Calu3 (cell line): ENCODE measurements around the gene CCDC174. TPM values are rescaled to one million over a fixed set of nuclear protein-coding genes. Genes with fewer than 3 reads are reported as not detected.

ENCODE experiments used
- BruUV-seq: library from RNA; stranded (reverse); fragments of 400-500 nt; replicated peaks from 2 replicates; lab custom pipeline; 2021; lab: Mats Ljungman, UMichigan
- CTCF ChIA-PET: fragments of 300-600 bp; sonication (Branson Sonifier 250); formaldehyde crosslinking; loops from one replicate; lab custom pipeline; 2022; ENCODE audit warnings: antibody characterized with exemption; lab: Charles Lee
- DNase-seq: peaks from one replicate; pipeline ENCODE4 v3.0.0; 2022
- H3K27ac Mint-ChIP-seq: one replicate; pipeline ENCODE4 v1.8.0; 2022; ENCODE audit warnings: mixed read lengths; ENCODE audit not compliant: unreplicated experiment
- H3K27me3 Mint-ChIP-seq: one replicate; pipeline ENCODE4 v1.8.0; 2022; ENCODE audit warnings: mixed read lengths; ENCODE audit not compliant: unreplicated experiment
- H3K36me3 Mint-ChIP-seq: one replicate; pipeline ENCODE4 v1.8.0; 2022; ENCODE audit warnings: mild to moderate bottlenecking, moderate library complexity, mixed read lengths; ENCODE audit not compliant: insufficient read depth, unreplicated experiment
- H3K4me1 Mint-ChIP-seq: one replicate; pipeline ENCODE4 v1.8.0; 2022; ENCODE audit warnings: mild to moderate bottlenecking, low read depth, mixed read lengths; ENCODE audit not compliant: unreplicated experiment
- H3K4me3 Mint-ChIP-seq: one replicate; pipeline ENCODE4 v1.8.0; 2022; ENCODE audit warnings: mild to moderate bottlenecking, low read depth, moderate library complexity, mixed read lengths; ENCODE audit not compliant: unreplicated experiment
- H3K9me3 Mint-ChIP-seq: one replicate; pipeline ENCODE4 v1.8.0; 2022; ENCODE audit warnings: low read depth, mixed read lengths; ENCODE audit not compliant: unreplicated experiment
- CTCF ChIP-seq: fragments of 200-600 bp; IDR thresholded peaks from one replicate; pipeline ENCODE4 v1.8.0; 2022; ENCODE audit warnings: antibody characterized with exemption; ENCODE audit not compliant: unreplicated experiment
- intact Hi-C: fragments of 100-400 bp; cut with micrococcal nuclease; formaldehyde crosslinking; loops from one replicate; pipeline ENCODE4 v1.10.0; 2022; ENCODE audit not compliant: unreplicated experiment
- total RNA-seq: library from RNA; stranded (reverse); gene quantifications from 2 replicates; pipeline ENCODE4 v1.2.3, GENCODE V29; 2022

CCDC174 gene
- total RNA-seq, 1 experiment from 2014 or later: 17.9 TPM

GRCh38 chr3:14664170-14664569, 12.6 kb downstream of the CCDC174 start:
- CTCF ChIA-PET: no interaction called here
- H3K36me3 Mint-ChIP-seq: peaks cover 59% of the 10 kb centered on the region

GRCh38 chr3:14672588-14672987, 21.0 kb downstream of the CCDC174 start:
- no peak for DNase-seq
- Mint-ChIP-seq H3K36me3 (peaks cover 32% of the 10 kb centered on the region), H3K27me3 (no peaks in the 10 kb centered on the region), H3K4me3 (no peak overlapping the region), H3K27ac (no peak overlapping the region), H3K9me3 (no peaks in the 10 kb centered on the region), H3K4me1 (no peaks in the 10 kb centered on the region)
- CTCF ChIA-PET: interaction anchor here (0.6 to 2.5 kb wide), 2 partner anchors 52 to 249 kb away, joined by 4 to 22 read pairs; no protein-coding TSS in a partner anchor
- TF ChIP-seq CTCF: no peak
- BruUV-seq: no TSS peak
- intact Hi-C loops: loop anchor here (2.0 kb wide), 1 partner anchor 108 kb away; no protein-coding TSS in a partner anchor

More at GRCh38 chr3:14664170-14664569, 12.6 kb downstream of the CCDC174 start:
- Mint-ChIP-seq H3K4me3 (no peak overlapping the region), H3K27me3 (no peaks in the 10 kb centered on the region), H3K4me1 (no peaks in the 10 kb centered on the region), H3K27ac (no peak overlapping the region), H3K9me3 (no peaks in the 10 kb centered on the region)
- TF ChIP-seq CTCF: no peak
- intact Hi-C loops: no loop called here
- no TSS peak for BruUV-seq
- DNase-seq: no peak

GRCh38 chr3:14674841-14675240, 23.3 kb downstream of the CCDC174 start, which contains the start of gene C3orf20:
Gene C3orf20 (plus strand): TSS chr3:14675141. CDS start chr3:14682714, 7,573 bp downstream.
- no peak for DNase-seq
- H3K4me3 Mint-ChIP-seq: no peak within 1 kb of the TSS

GRCh38 chr3:14676881-14677280, 25.3 kb downstream of the CCDC174 start:
- CTCF ChIA-PET: no interaction called here
- H3K36me3 Mint-ChIP-seq: peaks cover 10% of the 10 kb centered on the region

More at GRCh38 chr3:14674841-14675240, 23.3 kb downstream of the CCDC174 start, which contains the start of gene C3orf20:
- TSS peak; percentile 9 for BruUV-seq
- no peak within 1 kb of the TSS for H3K27ac Mint-ChIP-seq
- no peaks in the 10 kb centered on the region for H3K27me3 Mint-ChIP-seq
- no peaks in the 10 kb centered on the region for H3K4me1 Mint-ChIP-seq
- intact Hi-C loops: no loop called here
- no peak for TF ChIP-seq CTCF
- no peaks in the 10 kb centered on the region for H3K9me3 Mint-ChIP-seq
- CTCF ChIA-PET: interaction anchor here (0.7 kb wide), 1 partner anchor 132 kb away, joined by 3 read pairs; no protein-coding TSS in a partner anchor
- peaks cover 23% of the 10 kb centered on the region for H3K36me3 Mint-ChIP-seq

More at GRCh38 chr3:14676881-14677280, 25.3 kb downstream of the CCDC174 start:
- no peak overlapping the region for H3K4me3 Mint-ChIP-seq
- no peaks in the 10 kb centered on the region for H3K27me3 Mint-ChIP-seq
- no peaks in the 10 kb centered on the region for H3K9me3 Mint-ChIP-seq
- no peaks in the 10 kb centered on the region for H3K4me1 Mint-ChIP-seq
- no peak for DNase-seq
- intact Hi-C loops: no loop called here
- no peak overlapping the region for H3K27ac Mint-ChIP-seq
- BruUV-seq: no TSS peak
- no peak for TF ChIP-seq CTCF
